ENCODE measurements around the gene TSN.
A peak's percentile ranks its signal among the peaks of the same experiment; 100 is the strongest.
"Not testable (repeated sequence)": the region's sequence is repeated elsewhere in the genome, so short reads cannot be mapped to it uniquely, and the experiment has no call there.

The TSN gene

GRCh38 chr2:121810959-121811853 lies 55.8 kb downstream of the TSN start:
- Histone ChIP-seq H3K4me3 (replicated peaks; ENCODE audit: low read depth, low read length) (no peak overlapping the region), H3K36me3 (ENCODE audit: control insufficient read depth, insufficient read depth, low read length) (no peaks in the 10 kb centered on the region), H3K27me3 (replicated peaks; ENCODE audit: control insufficient read depth, insufficient read depth, low read length) (no peaks in the 10 kb centered on the region)
- TF ChIP-seq CTCF (IDR thresholded peaks at IDR 0.05; ENCODE audit: insufficient read depth, low read length, poor library complexity, severe bottlenecking), result peak; percentile 69
- no peak for DNase-seq (ENCODE audit: extremely low read depth, insufficient read length)

- H3K27me3 ChIP-seq (replicated peaks; ENCODE audit: control insufficient read depth, insufficient read depth, low read length); H3K4me3 ChIP-seq (replicated peaks; ENCODE audit: low read depth, low read length); DNase-seq (ENCODE audit: extremely low read depth, insufficient read length); H3K36me3 ChIP-seq (ENCODE audit: control insufficient read depth, insufficient read depth, low read length): not testable (repeated sequence)
Observed at GRCh38 chr2:121813083-121813482, 57.6 kb downstream of the TSN start.

GRCh38 chr2:121815216-121815615 lies 59.8 kb downstream of the TSN start:
- no peak for TF ChIP-seq CTCF (IDR thresholded peaks at IDR 0.05; ENCODE audit: insufficient read depth, low read length, poor library complexity, severe bottlenecking)
- DNase-seq (ENCODE audit: extremely low read depth, insufficient read length), result no peak
- no peaks in the 10 kb centered on the region for H3K27me3 ChIP-seq (replicated peaks; ENCODE audit: control insufficient read depth, insufficient read depth, low read length)
- H3K36me3 ChIP-seq (ENCODE audit: control insufficient read depth, insufficient read depth, low read length), result no peaks in the 10 kb centered on the region
- no peak overlapping the region for H3K4me3 ChIP-seq (replicated peaks; ENCODE audit: low read depth, low read length)

GRCh38 chr2:121816797-121817196 lies 61.3 kb downstream of the TSN start:
- DNase-seq (ENCODE audit: extremely low read depth, insufficient read length), result no peak
- no peaks in the 10 kb centered on the region for H3K36me3 ChIP-seq (ENCODE audit: control insufficient read depth, insufficient read depth, low read length)
- no peak for TF ChIP-seq CTCF (IDR thresholded peaks at IDR 0.05; ENCODE audit: insufficient read depth, low read length, poor library complexity, severe bottlenecking)
- H3K4me3 ChIP-seq (replicated peaks; ENCODE audit: low read depth, low read length), result no peak overlapping the region
- no peaks in the 10 kb centered on the region for H3K27me3 ChIP-seq (replicated peaks; ENCODE audit: control insufficient read depth, insufficient read depth, low read length)

- not testable (repeated sequence) for H3K27me3 ChIP-seq (replicated peaks; ENCODE audit: control insufficient read depth, insufficient read depth, low read length); H3K4me3 ChIP-seq (replicated peaks; ENCODE audit: low read depth, low read length); H3K36me3 ChIP-seq (ENCODE audit: control insufficient read depth, insufficient read depth, low read length); DNase-seq (ENCODE audit: extremely low read depth, insufficient read length)
Observed at GRCh38 chr2:121817304-121817703, 61.9 kb downstream of the TSN start.

Data from GM06990 (cell line).